ENCODE data around the gene TXNIP. TPM values are rescaled to one million over a fixed set of nuclear protein-coding genes. Genes with fewer than 3 reads are reported as not detected.

TXNIP gene
- total and polyA plus RNA-seq, 4 experiments from 2014 or later = 933 to 4,310 (median 2,630) TPM

GRCh38 chr1:145993618-145994390 is 2.6 kb downstream of the TXNIP start:
- intact Hi-C loops (cut with micrococcal nuclease) = no loop called here

GRCh38 chr1:145992958-145993617 is 3.3 kb downstream of the TXNIP start:
- ChIA-PET CTCF (ENCODE audit: partially characterized antibody) (interaction anchor here (1.0 to 16.1 kb wide), 5 partner anchors 9 to 43 kb away, joined by 3 to 224 read pairs (median 8); no protein-coding TSS in a partner anchor), POLR2A (ENCODE audit: partially characterized antibody) (interaction anchor here (1.0 to 29.8 kb wide), 11 partner anchors 6 to 148 kb away, joined by 3 to 1967 read pairs (median 25); partner anchors contain the start of genes ANKRD34A, LIX1L, NUDT17 and PEX11B)

More at GRCh38 chr1:145993618-145994390, 2.6 kb downstream of the TXNIP start:
- Histone ChIP-seq H3K4me1 (ENCODE audit: insufficient read depth, low read length) (peaks cover 43% of the 10 kb centered on the region), H3K4me3 (ENCODE audit: low read length in 2 of 2) (peak overlapping the region; percentile 97 to 99), H3K9me3 (ENCODE audit: control insufficient read depth in 1 of 2, low read length in 2 of 2) (no peaks in the 10 kb centered on the region), H3K27me3 (ENCODE audit: insufficient read depth, low read length) (no peaks in the 10 kb centered on the region), H3K36me3 (ENCODE audit: insufficient read depth, low read length) (peaks cover 37% of the 10 kb centered on the region), H3K27ac (ENCODE audit: low read depth, low read length) (peak overlapping the region; percentile 75)
- H3K27ac Mint-ChIP-seq = peak overlapping the region; percentile 94 to 99 (median 97)
- H3K4me3 Mint-ChIP-seq = peak overlapping the region; percentile 96 to 99 (median 98)
- ChIA-PET CTCF (ENCODE audit: partially characterized antibody) (interaction anchor here (1.0 to 16.1 kb wide), 4 partner anchors 9 to 42 kb away, joined by 3 to 224 read pairs (median 88); no protein-coding TSS in a partner anchor), POLR2A (ENCODE audit: partially characterized antibody) (interaction anchor here (1.2 to 29.8 kb wide), 9 partner anchors 6 to 148 kb away, joined by 3 to 1967 read pairs (median 44); partner anchors contain the start of genes ANKRD34A, LIX1L, NUDT17 and PEX11B)
- H3K27me3 Mint-ChIP-seq = no peaks in the 10 kb centered on the region
- no peak for DNase-seq
- peaks cover 0 to 19% (median 3%) of the 10 kb centered on the region in 8 donors for H3K9me3 Mint-ChIP-seq
- peaks cover 35 to 81% (median 45%) of the 10 kb centered on the region in 4 donors for H3K4me1 Mint-ChIP-seq
- H3K36me3 Mint-ChIP-seq = peaks cover 48 to 62% of the 10 kb centered on the region in 2 donors

GRCh38 chr1:145992502-145992936 is 3.9 kb downstream of the TXNIP start:
- H3K27me3 ChIP-seq (ENCODE audit: insufficient read depth, low read length) = no peaks in the 10 kb centered on the region
- Mint-ChIP-seq H3K27ac (peak overlapping the region in 6 of 7 donors; percentile 55 to 96 (median 85)), H3K4me3 (peak overlapping the region; percentile 96 to 99 (median 98)), H3K27me3 (no peaks in the 10 kb centered on the region), H3K36me3 (peaks cover 48 to 59% of the 10 kb centered on the region in 2 donors), H3K9me3 (peaks cover 0 to 19% (median 3%) of the 10 kb centered on the region in 8 donors), H3K4me1 (peaks cover 34 to 81% (median 46%) of the 10 kb centered on the region in 4 donors)
- no peak for DNase-seq
- no peak overlapping the region for H3K27ac ChIP-seq (ENCODE audit: low read depth, low read length)
- POLR2A ChIA-PET (ENCODE audit: partially characterized antibody) = interaction anchor here (1.0 to 29.8 kb wide), 9 partner anchors 5 to 138 kb away, joined by 3 to 1967 read pairs (median 25); partner anchors contain the start of genes ANKRD34A, LIX1L, PEX11B and PIAS3
- H3K9me3 ChIP-seq (ENCODE audit: control insufficient read depth in 1 of 2, low read length in 2 of 2) = no peaks in the 10 kb centered on the region
- intact Hi-C loops (cut with micrococcal nuclease) = no loop called here
- peak overlapping the region; percentile 44 to 97 for H3K4me3 ChIP-seq (ENCODE audit: low read length in 2 of 2)
- CTCF ChIA-PET (ENCODE audit: partially characterized antibody) = interaction anchor here (1.2 to 16.1 kb wide), 3 partner anchors 9 to 15 kb away, joined by 3 to 224 read pairs (median 168); no protein-coding TSS in a partner anchor
- peaks cover 43% of the 10 kb centered on the region for H3K4me1 ChIP-seq (ENCODE audit: insufficient read depth, low read length)
- peaks cover 37% of the 10 kb centered on the region for H3K36me3 ChIP-seq (ENCODE audit: insufficient read depth, low read length)

More at GRCh38 chr1:145992958-145993617, 3.3 kb downstream of the TXNIP start:
- Mint-ChIP-seq H3K27me3 (no peaks in the 10 kb centered on the region), H3K4me1 (peaks cover 31 to 81% (median 45%) of the 10 kb centered on the region in 4 donors), H3K36me3 (peaks cover 48 to 62% of the 10 kb centered on the region in 2 donors), H3K4me3 (peak overlapping the region; percentile 96 to 99 (median 98)), H3K9me3 (peaks cover 0 to 19% (median 3%) of the 10 kb centered on the region in 8 donors), H3K27ac (peak overlapping the region; percentile 61 to 99 (median 97))
- peak overlapping the region; percentile 75 for H3K27ac ChIP-seq (ENCODE audit: low read depth, low read length)
- intact Hi-C loops (cut with micrococcal nuclease) = no loop called here
- no peaks in the 10 kb centered on the region for H3K27me3 ChIP-seq (ENCODE audit: insufficient read depth, low read length)
- H3K36me3 ChIP-seq (ENCODE audit: insufficient read depth, low read length) = peaks cover 37% of the 10 kb centered on the region
- DNase-seq = no peak
- no peaks in the 10 kb centered on the region for H3K9me3 ChIP-seq (ENCODE audit: control insufficient read depth in 1 of 2, low read length in 2 of 2)
- H3K4me3 ChIP-seq (ENCODE audit: low read length in 2 of 2) = peak overlapping the region; percentile 97 to 99
- H3K4me1 ChIP-seq (ENCODE audit: insufficient read depth, low read length) = peaks cover 43% of the 10 kb centered on the region

GRCh38 chr1:145991735-145992412 is 4.5 kb downstream of the TXNIP start:
- ChIA-PET CTCF (ENCODE audit: partially characterized antibody) (interaction anchor here (1.2 to 16.1 kb wide), 3 partner anchors 8 to 16 kb away, joined by 3 to 224 read pairs (median 168); no protein-coding TSS in a partner anchor), POLR2A (ENCODE audit: partially characterized antibody) (interaction anchor here (0.7 to 29.8 kb wide), 9 partner anchors 5 to 147 kb away, joined by 3 to 1967 read pairs (median 25); partner anchors contain the start of genes ANKRD34A, LIX1L, NUDT17 and PEX11B)
- Histone ChIP-seq H3K27ac (ENCODE audit: low read depth, low read length) (no peak overlapping the region), H3K4me3 (ENCODE audit: low read length in 2 of 2) (no peak overlapping the region), H3K36me3 (ENCODE audit: insufficient read depth, low read length) (peaks cover 37% of the 10 kb centered on the region), H3K27me3 (ENCODE audit: insufficient read depth, low read length) (no peaks in the 10 kb centered on the region), H3K4me1 (ENCODE audit: insufficient read depth, low read length) (peaks cover 47% of the 10 kb centered on the region), H3K9me3 (ENCODE audit: control insufficient read depth in 1 of 2, low read length in 2 of 2) (no peaks in the 10 kb centered on the region)
- DNase-seq = peak in 2 of 5 donors; percentile 29 to 49
- no peaks in the 10 kb centered on the region for H3K27me3 Mint-ChIP-seq
- peak overlapping the region; percentile 47 to 96 (median 80) for H3K27ac Mint-ChIP-seq
- H3K4me3 Mint-ChIP-seq = peak overlapping the region; percentile 66 to 99 (median 98)
- H3K9me3 Mint-ChIP-seq = peaks cover 0 to 19% (median 3%) of the 10 kb centered on the region in 8 donors
- peaks cover 35 to 76% (median 48%) of the 10 kb centered on the region in 4 donors for H3K4me1 Mint-ChIP-seq
- peaks cover 48 to 54% of the 10 kb centered on the region in 2 donors for H3K36me3 Mint-ChIP-seq
- intact Hi-C loops (cut with micrococcal nuclease) = no loop called here

GRCh38 chr1:145990249-145990855 is 6.0 kb downstream of the TXNIP start:
- POLR2A ChIA-PET (ENCODE audit: partially characterized antibody) = interaction anchor here (2.6 to 29.8 kb wide), 6 partner anchors 3 to 132 kb away, joined by 15 to 1967 read pairs (median 246); partner anchors contain the start of genes ANKRD34A, LIX1L, PIAS3 and POLR3GL
- H3K9me3 ChIP-seq (ENCODE audit: control insufficient read depth in 1 of 2, low read length in 2 of 2) = no peaks in the 10 kb centered on the region
- no peaks in the 10 kb centered on the region for H3K27me3 ChIP-seq (ENCODE audit: insufficient read depth, low read length)
- peaks cover 0 to 12% (median 2%) of the 10 kb centered on the region in 8 donors for H3K9me3 Mint-ChIP-seq
- DNase-seq = peak in 1 of 5 donors; percentile 22
- no peaks in the 10 kb centered on the region for H3K27me3 Mint-ChIP-seq
- peaks cover 62% of the 10 kb centered on the region for H3K4me1 ChIP-seq (ENCODE audit: insufficient read depth, low read length)
- peaks cover 43 to 69% (median 52%) of the 10 kb centered on the region in 4 donors for H3K4me1 Mint-ChIP-seq
- CTCF ChIA-PET (ENCODE audit: partially characterized antibody) = interaction anchor here (1.7 to 16.1 kb wide), 3 partner anchors 12 to 26 kb away, joined by 5 to 224 read pairs (median 168); partner anchors contain the start of genes ANKRD34A and POLR3GL
- peak overlapping the region in 7 of 8 donors; percentile 3 to 99 (median 33) for H3K4me3 Mint-ChIP-seq
- H3K27ac ChIP-seq (ENCODE audit: low read depth, low read length) = no peak overlapping the region
- H3K27ac Mint-ChIP-seq = peak overlapping the region in 6 of 7 donors; percentile 8 to 96 (median 77)
- H3K36me3 Mint-ChIP-seq = peaks cover 37 to 40% of the 10 kb centered on the region in 2 donors
- H3K36me3 ChIP-seq (ENCODE audit: insufficient read depth, low read length) = peaks cover 30% of the 10 kb centered on the region
- intact Hi-C loops (cut with micrococcal nuclease) = no loop called here
- H3K4me3 ChIP-seq (ENCODE audit: low read length in 2 of 2) = no peak overlapping the region

Measured in CD4-positive, alpha-beta memory T cell (primary cell).